Calu3 (cell line): ENCODE data around the gene STEAP1B. TPM values are rescaled to one million over a fixed set of nuclear protein-coding genes. Genes with fewer than 3 reads are reported as not detected.

ENCODE experiments used
- BruUV-seq: library from RNA; stranded (reverse); fragments of 400-500 nt; replicated peaks from 2 replicates; lab custom pipeline; 2021; lab: Mats Ljungman, UMichigan
- CTCF ChIA-PET: fragments of 300-600 bp; sonication (Branson Sonifier 250); formaldehyde crosslinking; loops from one replicate; lab custom pipeline; 2022; ENCODE audit warnings: antibody characterized with exemption; lab: Charles Lee
- DNase-seq: peaks from one replicate; pipeline ENCODE4 v3.0.0; 2022
- H3K27ac Mint-ChIP-seq: one replicate; pipeline ENCODE4 v1.8.0; 2022; ENCODE audit warnings: mixed read lengths; ENCODE audit not compliant: unreplicated experiment
- H3K27me3 Mint-ChIP-seq: one replicate; pipeline ENCODE4 v1.8.0; 2022; ENCODE audit warnings: mixed read lengths; ENCODE audit not compliant: unreplicated experiment
- H3K36me3 Mint-ChIP-seq: one replicate; pipeline ENCODE4 v1.8.0; 2022; ENCODE audit warnings: mild to moderate bottlenecking, moderate library complexity, mixed read lengths; ENCODE audit not compliant: insufficient read depth, unreplicated experiment
- H3K4me1 Mint-ChIP-seq: one replicate; pipeline ENCODE4 v1.8.0; 2022; ENCODE audit warnings: mild to moderate bottlenecking, low read depth, mixed read lengths; ENCODE audit not compliant: unreplicated experiment
- H3K4me3 Mint-ChIP-seq: one replicate; pipeline ENCODE4 v1.8.0; 2022; ENCODE audit warnings: mild to moderate bottlenecking, low read depth, moderate library complexity, mixed read lengths; ENCODE audit not compliant: unreplicated experiment
- H3K9me3 Mint-ChIP-seq: one replicate; pipeline ENCODE4 v1.8.0; 2022; ENCODE audit warnings: low read depth, mixed read lengths; ENCODE audit not compliant: unreplicated experiment
- intact Hi-C: fragments of 100-400 bp; cut with micrococcal nuclease; formaldehyde crosslinking; loops from one replicate; pipeline ENCODE4 v1.10.0; 2022; ENCODE audit not compliant: unreplicated experiment
- total RNA-seq: library from RNA; stranded (reverse); gene quantifications from 2 replicates; pipeline ENCODE4 v1.2.3, GENCODE V29; 2022
- TF ChIP-seq, protein P1 (sequence below): fragments of 200-600 bp; IDR thresholded peaks from one replicate; pipeline ENCODE4 v1.8.0; 2022; ENCODE audit warnings: antibody characterized with exemption; ENCODE audit not compliant: unreplicated experiment

The STEAP1B gene
- total RNA-seq, 1 experiment from 2014 or later: 2.6 TPM

DNA sequence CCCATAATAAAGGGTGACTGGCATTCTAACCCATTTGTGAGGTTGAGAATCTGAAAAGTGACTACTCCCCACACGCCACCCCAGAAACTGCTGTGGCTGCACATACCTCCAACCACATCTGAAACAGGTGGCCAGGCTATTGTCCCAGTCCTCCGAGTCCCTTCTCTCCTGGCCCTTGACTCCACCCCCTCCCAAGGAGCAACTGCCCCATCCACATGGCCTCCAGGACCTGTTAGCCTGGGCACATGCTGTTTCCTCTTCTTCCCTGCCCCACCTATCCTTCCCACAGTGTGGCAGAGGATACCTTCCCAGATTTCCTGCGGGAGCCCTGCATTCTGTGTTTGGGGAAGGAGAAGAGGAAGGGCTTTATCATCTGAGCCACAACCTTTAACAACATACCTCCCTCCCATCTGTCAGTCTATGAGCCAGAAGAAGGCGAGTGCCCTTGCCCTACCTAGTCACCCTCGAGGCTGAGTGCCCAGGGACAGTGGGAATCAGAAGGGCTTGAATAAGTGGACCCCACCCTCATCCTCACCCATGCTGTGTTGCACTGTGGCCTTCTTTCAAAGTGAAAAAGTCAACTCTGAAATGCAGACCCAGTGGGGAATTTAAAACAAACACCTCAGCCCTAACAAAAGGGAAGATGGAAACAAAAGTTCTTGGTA, 11.9 kb downstream of the STEAP1B start:
- H3K4me3 Mint-ChIP-seq: no peak overlapping the region
- CTCF ChIA-PET: no interaction called here
- peaks cover under 1% of the 10 kb centered on the region for H3K36me3 Mint-ChIP-seq
- TF ChIP-seq, protein P1, sequence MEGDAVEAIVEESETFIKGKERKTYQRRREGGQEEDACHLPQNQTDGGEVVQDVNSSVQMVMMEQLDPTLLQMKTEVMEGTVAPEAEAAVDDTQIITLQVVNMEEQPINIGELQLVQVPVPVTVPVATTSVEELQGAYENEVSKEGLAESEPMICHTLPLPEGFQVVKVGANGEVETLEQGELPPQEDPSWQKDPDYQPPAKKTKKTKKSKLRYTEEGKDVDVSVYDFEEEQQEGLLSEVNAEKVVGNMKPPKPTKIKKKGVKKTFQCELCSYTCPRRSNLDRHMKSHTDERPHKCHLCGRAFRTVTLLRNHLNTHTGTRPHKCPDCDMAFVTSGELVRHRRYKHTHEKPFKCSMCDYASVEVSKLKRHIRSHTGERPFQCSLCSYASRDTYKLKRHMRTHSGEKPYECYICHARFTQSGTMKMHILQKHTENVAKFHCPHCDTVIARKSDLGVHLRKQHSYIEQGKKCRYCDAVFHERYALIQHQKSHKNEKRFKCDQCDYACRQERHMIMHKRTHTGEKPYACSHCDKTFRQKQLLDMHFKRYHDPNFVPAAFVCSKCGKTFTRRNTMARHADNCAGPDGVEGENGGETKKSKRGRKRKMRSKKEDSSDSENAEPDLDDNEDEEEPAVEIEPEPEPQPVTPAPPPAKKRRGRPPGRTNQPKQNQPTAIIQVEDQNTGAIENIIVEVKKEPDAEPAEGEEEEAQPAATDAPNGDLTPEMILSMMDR: no peak
- H3K4me1 Mint-ChIP-seq: peaks cover 22% of the 10 kb centered on the region
- intact Hi-C loops: loop anchor here (2.0 to 5.0 kb wide), 2 partner anchors 137 to 156 kb away; no protein-coding TSS in a partner anchor
- no TSS peak for BruUV-seq
- H3K27ac Mint-ChIP-seq: no peak overlapping the region
- H3K27me3 Mint-ChIP-seq: no peaks in the 10 kb centered on the region
- no peaks in the 10 kb centered on the region for H3K9me3 Mint-ChIP-seq
- no peak for DNase-seq

DNA sequence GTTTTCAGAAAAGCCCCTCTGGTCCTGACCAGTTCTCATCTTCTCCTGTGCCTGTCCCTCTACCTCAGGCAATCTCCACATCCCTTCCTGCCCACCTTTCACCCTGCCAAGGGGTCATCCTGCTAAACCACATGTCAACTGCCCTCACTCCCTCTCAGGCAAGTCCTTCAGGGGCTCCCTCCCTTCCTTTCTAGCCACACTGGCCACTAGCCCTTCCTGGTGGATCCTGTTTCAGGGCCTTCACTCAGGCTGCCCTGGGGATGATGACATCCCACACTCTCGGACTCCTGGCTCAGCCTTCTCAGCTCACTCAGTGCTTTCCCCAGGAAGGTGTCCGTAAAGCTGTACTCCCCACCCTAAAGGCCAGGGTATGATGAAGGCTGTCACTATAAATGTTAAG, 13.4 kb downstream of the STEAP1B start:
- no peaks in the 10 kb centered on the region for H3K27me3 Mint-ChIP-seq
- TF ChIP-seq, protein P1: no peak
- H3K27ac Mint-ChIP-seq: no peak overlapping the region
- CTCF ChIA-PET: interaction anchor here (1.1 kb wide), 1 partner anchor 130 kb away, joined by 8 read pairs; the partner anchor contains the start of gene RAPGEF5
- no peaks in the 10 kb centered on the region for H3K36me3 Mint-ChIP-seq
- H3K4me3 Mint-ChIP-seq: no peak overlapping the region
- no peak for DNase-seq
- no peaks in the 10 kb centered on the region for H3K9me3 Mint-ChIP-seq
- peaks cover 22% of the 10 kb centered on the region for H3K4me1 Mint-ChIP-seq
- intact Hi-C loops: loop anchor here (5.0 kb wide), 1 partner anchor 154 kb away; no protein-coding TSS in a partner anchor
- BruUV-seq: no TSS peak

GRCh38 chr7:22485189-22485588, 14.8 kb downstream of the STEAP1B start:
- CTCF ChIA-PET: interaction anchor here (1.1 to 1.7 kb wide), 2 partner anchors 42 to 128 kb away, joined by 3 to 8 read pairs; partner anchors contain the start of gene RAPGEF5
- Mint-ChIP-seq H3K4me1 (peaks cover 22% of the 10 kb centered on the region), H3K4me3 (no peak overlapping the region), H3K27ac (no peak overlapping the region), H3K36me3 (no peaks in the 10 kb centered on the region), H3K9me3 (no peaks in the 10 kb centered on the region), H3K27me3 (no peaks in the 10 kb centered on the region)
- no TSS peak for BruUV-seq
- DNase-seq: no peak
- TF ChIP-seq, protein P1: no peak
- intact Hi-C loops: loop anchor here (5.0 kb wide), 1 partner anchor 153 kb away; no protein-coding TSS in a partner anchor

- intact Hi-C loops: no loop called here
- no peaks in the 10 kb centered on the region for H3K27me3 Mint-ChIP-seq
- no peak overlapping the region for H3K4me3 Mint-ChIP-seq
- H3K4me1 Mint-ChIP-seq: peaks cover 11% of the 10 kb centered on the region
- no peak for DNase-seq
- no peaks in the 10 kb centered on the region for H3K9me3 Mint-ChIP-seq
- H3K27ac Mint-ChIP-seq: no peak overlapping the region
- no TSS peak for BruUV-seq
- CTCF ChIA-PET: interaction anchor here (0.7 kb wide), 1 partner anchor 79 kb away, joined by 3 read pairs; no protein-coding TSS in a partner anchor
- no peaks in the 10 kb centered on the region for H3K36me3 Mint-ChIP-seq
- TF ChIP-seq, protein P1: no peak
Measured at GRCh38 chr7:22482503-22482902, 17.5 kb downstream of the STEAP1B start.
